PC-9 (cell line): ENCODE data around the gene RNF111. TPM values are rescaled to one million over a fixed set of nuclear protein-coding genes. Genes with fewer than 3 reads are reported as not detected.

Source experiments
- BruUV-seq: library from RNA; stranded (reverse); fragments of 400-500 nt; replicated peaks from 2 replicates; lab custom pipeline; 2021; lab: Mats Ljungman, UMichigan
- CTCF ChIA-PET: fragments of 300-600 bp; sonication (Branson Sonifier 250); formaldehyde crosslinking; loops from one replicate; lab custom pipeline; 2022; ENCODE audit warnings: antibody characterized with exemption; lab: Charles Lee
- POLR2A ChIA-PET: fragments of 300-600 bp; sonication (Branson Sonifier 250); formaldehyde crosslinking; loops from one replicate; lab custom pipeline; 2022; ENCODE audit warnings: antibody characterized with exemption; ENCODE audit not compliant: unreplicated experiment; lab: Charles Lee
- DNase-seq, 2 experiments: peaks; one replicate each; pipeline versions ENCODE4 v3.0.0 to v3.0.0-alpha.2; 2015 to 2022; ENCODE audit warnings: mixed read lengths in 1 of 2
- H2AFZ ChIP-seq: fragments of 200-600 bp; sonication (generic); 2 replicates; pipeline ENCODE4 v1.8.1; 2017; ENCODE audit warnings: antibody characterized with exemption
- H3F3A ChIP-seq: fragments of 200-600 bp; sonication (generic); 2 replicates; pipeline ENCODE4 v1.8.1; 2017; ENCODE audit warnings: antibody characterized with exemption, mild to moderate bottlenecking, low read depth; ENCODE audit not compliant: insufficient read depth
- H3K27ac ChIP-seq: fragments of 200-600 bp; sonication (generic); 2 replicates; pipeline ENCODE4 v1.6.1; 2016; ENCODE audit warnings: mixed run types
- H3K27me3 ChIP-seq: fragments of 200-600 bp; sonication (generic); 2 replicates; pipeline ENCODE4 v1.6.1; 2016; ENCODE audit warnings: low read depth, mixed run types; ENCODE audit not compliant: insufficient read depth
- H3K36me3 ChIP-seq: fragments of 200-600 bp; sonication (generic); 2 replicates; pipeline ENCODE4 v1.6.1; 2016; ENCODE audit warnings: low read depth, mixed run types
- H3K4me1 ChIP-seq: fragments of 200-600 bp; sonication (generic); replicated peaks from 2 replicates; pipeline ENCODE4 v1.6.1; 2016; ENCODE audit warnings: mixed run types; ENCODE audit not compliant: insufficient read depth
- H3K4me2 ChIP-seq: fragments of 200-600 bp; sonication (generic); 2 replicates; pipeline ENCODE4 v1.6.1; 2017; ENCODE audit warnings: mixed run types
- H3K4me3 ChIP-seq: fragments of 200-600 bp; sonication (generic); 2 replicates; pipeline ENCODE4 v1.6.1; 2016; ENCODE audit warnings: mixed run types
- H3K79me2 ChIP-seq: fragments of 200-600 bp; sonication (generic); 2 replicates; pipeline ENCODE4 v1.6.1; 2017; ENCODE audit warnings: low read depth, mixed run types
- H3K9me2 ChIP-seq: fragments of 200-600 bp; sonication (generic); 2 replicates; pipeline ENCODE4 v1.8.1; 2017; ENCODE audit warnings: mild to moderate bottlenecking; ENCODE audit not compliant: insufficient read depth
- H3K9me3 ChIP-seq: fragments of 200-600 bp; sonication (generic); 2 replicates; pipeline ENCODE4 v1.8.1; 2016; ENCODE audit warnings: low read depth; ENCODE audit not compliant: insufficient read depth
- H4K20me1 ChIP-seq: fragments of 200-600 bp; sonication (generic); 2 replicates; pipeline ENCODE4 v1.8.1; 2017; ENCODE audit not compliant: insufficient read depth
- CTCF ChIP-seq: fragments of 200-600 bp; sonication (generic); conservative IDR thresholded peaks from 2 replicates; pipeline ENCODE4 v1.6.1; 2017; ENCODE audit warnings: mixed run types, antibody characterized with exemption, mild to moderate bottlenecking, moderate library complexity
- EZH2 ChIP-seq: fragments of 200-600 bp; sonication (generic); IDR thresholded peaks from 2 replicates; pipeline ENCODE4 v1.8.0; 2017; ENCODE audit warnings: antibody characterized with exemption, low read depth
- intact Hi-C: fragments of 100-400 bp; cut with micrococcal nuclease; formaldehyde crosslinking; loops from one replicate; pipeline ENCODE4 v1.10.0; 2022; ENCODE audit not compliant: unreplicated experiment
- total RNA-seq: library from RNA; stranded (reverse); gene quantifications from 2 replicates; pipeline ENCODE4 v1.2.3, GENCODE V29; 2021

RNF111 gene
- total RNA-seq, 1 experiment from 2014 or later: 37.7 TPM

GRCh38 chr15:59052915-59053407 is 65.5 kb downstream of the RNF111 start:
- Histone ChIP-seq H4K20me1 (no peaks in the 10 kb centered on the region; the same call in 1 of the 2 replicates), H3K79me2 (no peaks in the 10 kb centered on the region), H3K4me2 (no peak overlapping the region), H3K9me2 (no peaks in the 10 kb centered on the region), H3K27ac (no peak overlapping the region), H3K4me1 (no peaks in the 10 kb centered on the region), H3F3A (0 out of 2 replicates have a peak, but pooled peaks cover 3% of the 10 kb centered on the region), H3K9me3 (no peaks in the 10 kb centered on the region), H2AFZ (no peak overlapping the region), H3K27me3 (no peaks in the 10 kb centered on the region), H3K4me3 (no peak overlapping the region), H3K36me3 (peaks cover 3% of the 10 kb centered on the region; the same call in 1 of the 2 replicates)
- ChIA-PET CTCF (no interaction called here), POLR2A (interaction anchor here (0.7 kb wide), 1 partner anchor 813 kb away, joined by 3 read pairs; no protein-coding TSS in a partner anchor)
- TF ChIP-seq CTCF (no peak), EZH2 (no peak)
- no TSS peak for BruUV-seq
- intact Hi-C loops: no loop called here
- no peak for DNase-seq

GRCh38 chr15:59053482-59053881 is 66.0 kb downstream of the RNF111 start:
- H3F3A ChIP-seq: peaks cover 3% of the 10 kb centered on the region; the same call in 1 of the 2 replicates
- no peaks in the 10 kb centered on the region for H3K27me3 ChIP-seq
- no peaks in the 10 kb centered on the region for H3K4me1 ChIP-seq
- H3K9me3 ChIP-seq: no peaks in the 10 kb centered on the region
- H3K4me2 ChIP-seq: no peak overlapping the region
- no peaks in the 10 kb centered on the region for H3K79me2 ChIP-seq
- H2AFZ ChIP-seq: no peak overlapping the region
- intact Hi-C loops: no loop called here
- no TSS peak for BruUV-seq
- no peaks in the 10 kb centered on the region for H3K9me2 ChIP-seq
- no peak overlapping the region for H3K27ac ChIP-seq
- no peaks in the 10 kb centered on the region; the same call in 1 of the 2 replicates for H4K20me1 ChIP-seq
- no peak overlapping the region for H3K4me3 ChIP-seq
- CTCF ChIA-PET: no interaction called here
- no peak for DNase-seq
- TF ChIP-seq EZH2 (no peak), CTCF (no peak)
- POLR2A ChIA-PET: no interaction called here
- H3K36me3 ChIP-seq: peaks cover 3% of the 10 kb centered on the region; the same call in 1 of the 2 replicates

- Histone ChIP-seq H3K4me1 (no peaks in the 10 kb centered on the region), H3K36me3 (0 out of 2 replicates have a peak, but pooled peaks cover 3% of the 10 kb centered on the region), H3K4me3 (no peak overlapping the region), H3K9me3 (no peaks in the 10 kb centered on the region), H3K27ac (no peak overlapping the region), H4K20me1 (no peaks in the 10 kb centered on the region), H3F3A (no peaks in the 10 kb centered on the region; the same call in 1 of the 2 replicates), H3K9me2 (no peaks in the 10 kb centered on the region), H3K79me2 (no peaks in the 10 kb centered on the region), H3K27me3 (no peaks in the 10 kb centered on the region), H3K4me2 (no peak overlapping the region), H2AFZ (no peak overlapping the region)
- BruUV-seq: no TSS peak
- no peak for TF ChIP-seq CTCF
- no peak for TF ChIP-seq EZH2
- intact Hi-C loops: no loop called here
- ChIA-PET CTCF (no interaction called here), POLR2A (no interaction called here)
- no peak for DNase-seq
Measured at GRCh38 chr15:59059076-59059597, 71.7 kb downstream of the RNF111 start.
